Lower leg skin (tissue), 3 donors: Measurements from ENCODE around the gene NCAM1.

Source experiments
- CTCF ChIP-seq, 3 donors: fragments of 450-650 bp; IDR thresholded peaks; one replicate each; pipeline ENCODE4 v1.5.1; 2016; ENCODE audit warnings: antibody characterized with exemption in 3 of 3, mild to moderate bottlenecking in 3 of 3, moderate library complexity in 2 of 3
- POLR2A ChIP-seq, 2 donors: fragments of 450-650 bp; IDR thresholded peaks; one replicate each; pipeline ENCODE4 v1.6.1; 2016 to 2017; ENCODE audit warnings: antibody characterized with exemption in 2 of 2, mild to moderate bottlenecking in 1 of 2, moderate library complexity in 1 of 2

- TF ChIP-seq CTCF (IDR thresholded peaks at IDR 0.05) (no peak), POLR2A (IDR thresholded peaks at IDR 0.05) (no peak)
Observed at GRCh38 chr11:113255096-113255495, 293.9 kb downstream of the NCAM1 start.
